Kidney epithelial cell (primary cell): Measurements from ENCODE around the gene ANKRD1. TPM values are rescaled to one million over a fixed set of nuclear protein-coding genes. Genes with fewer than 3 reads are reported as not detected.

ENCODE experiments used
- DNase-seq: peaks from one replicate; pipeline ENCODE4 v3.0.0-alpha.2; 2010; ENCODE audit warnings: low read depth
- H3K27me3 ChIP-seq: 2 replicates; pipeline ENCODE4 v1.6.0; 2011; ENCODE audit warnings: low read length; ENCODE audit not compliant: control insufficient read depth, insufficient read depth
- H3K36me3 ChIP-seq: 2 replicates; pipeline ENCODE4 v1.5.1; 2011; ENCODE audit warnings: low read length; ENCODE audit not compliant: control insufficient read depth, insufficient read depth
- H3K4me3 ChIP-seq: 2 replicates; pipeline ENCODE4 v1.5.1; 2011; ENCODE audit warnings: low read depth, mild to moderate bottlenecking, control low read depth, low read length
- CTCF ChIP-seq: IDR thresholded peaks from 2 replicates; pipeline ENCODE4 v1.5.1; 2011; ENCODE audit warnings: mild to moderate bottlenecking, moderate library complexity, low read length, control low read depth, inconsistent platforms; ENCODE audit not compliant: insufficient read depth, poor library complexity, severe bottlenecking
- total RNA-seq: library from RNA; depleted of rRNA; stranded (reverse); fragments of >200 nt; gene quantifications from 2 replicates; pipeline ENCODE4 v1.2.3, GENCODE V29; 2015

The ANKRD1 gene
- total RNA-seq, 1 donor from 2014 or later: 171 TPM

- no peak for DNase-seq
- Histone ChIP-seq H3K4me3 (no peak overlapping the region), H3K27me3 (no peaks in the 10 kb centered on the region), H3K36me3 (no peaks in the 10 kb centered on the region)
- TF ChIP-seq CTCF: no peak
Observed at GRCh38 chr10:90939116-90939515, 18.2 kb upstream of the ANKRD1 start.

- Histone ChIP-seq H3K27me3 (no peaks in the 10 kb centered on the region), H3K36me3 (no peaks in the 10 kb centered on the region), H3K4me3 (no peak overlapping the region)
- DNase-seq: no peak
- TF ChIP-seq CTCF: no peak
Observed at GRCh38 chr10:90937645-90938258, 16.9 kb upstream of the ANKRD1 start.

- Histone ChIP-seq H3K4me3 (no peak overlapping the region), H3K36me3 (no peaks in the 10 kb centered on the region), H3K27me3 (no peaks in the 10 kb centered on the region)
- no peak for TF ChIP-seq CTCF
- no peak for DNase-seq
Observed at GRCh38 chr10:90936276-90936659, 15.4 kb upstream of the ANKRD1 start.

- DNase-seq: no peak
- Histone ChIP-seq H3K27me3 (no peaks in the 10 kb centered on the region), H3K4me3 (no peak overlapping the region), H3K36me3 (no peaks in the 10 kb centered on the region)
- TF ChIP-seq CTCF: no peak
Observed at GRCh38 chr10:90935581-90936275, 14.8 kb upstream of the ANKRD1 start.

- TF ChIP-seq CTCF: no peak
- H3K27me3 ChIP-seq: no peaks in the 10 kb centered on the region
- peak; percentile 59 for DNase-seq
- H3K4me3 ChIP-seq: no peak overlapping the region
- H3K36me3 ChIP-seq: no peaks in the 10 kb centered on the region
Observed at GRCh38 chr10:90930971-90931871, 10.3 kb upstream of the ANKRD1 start.
